Hematopoietic multipotent progenitor cell treated with erythropoietin and hydrocortisone succinate and interleukin-3 and kit ligand, for 17 days (in vitro differentiated cells): Measurements from ENCODE around the gene SCFD2.
A peak's percentile ranks its signal among the peaks of the same experiment; 100 is the strongest.

Source experiments
- DNase-seq: peaks from one replicate; pipeline ENCODE4 v3.0.0-alpha.2; 2015; ENCODE audit warnings: low spot score

SCFD2 gene

GRCh38 chr4:52926196-52926974, 439.5 kb downstream of the SCFD2 start:
- DNase-seq = no peak

- DNase-seq = no peak
Observed at GRCh38 chr4:52925531-52925968, 440.3 kb downstream of the SCFD2 start.

DNA sequence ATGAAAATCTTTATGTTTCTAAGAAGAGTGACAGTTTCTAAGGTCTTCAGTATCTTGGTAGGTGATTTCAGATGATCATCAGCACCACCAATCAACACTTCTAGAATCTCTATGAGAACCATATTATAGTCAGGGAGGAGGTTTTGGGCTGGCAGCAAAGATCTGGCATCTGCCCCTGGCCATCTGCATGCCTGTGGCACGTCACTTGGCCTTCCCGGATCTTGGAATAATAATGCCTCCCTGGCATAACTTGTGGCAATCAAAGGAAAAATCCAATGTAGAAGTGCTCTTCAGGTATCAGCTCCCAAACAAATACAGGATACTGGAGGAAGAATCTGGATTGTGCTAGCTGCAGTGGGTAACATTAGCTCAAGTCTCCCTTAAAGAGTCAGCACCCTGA, 446.4 kb downstream of the SCFD2 start:
- no peak for DNase-seq

DNA sequence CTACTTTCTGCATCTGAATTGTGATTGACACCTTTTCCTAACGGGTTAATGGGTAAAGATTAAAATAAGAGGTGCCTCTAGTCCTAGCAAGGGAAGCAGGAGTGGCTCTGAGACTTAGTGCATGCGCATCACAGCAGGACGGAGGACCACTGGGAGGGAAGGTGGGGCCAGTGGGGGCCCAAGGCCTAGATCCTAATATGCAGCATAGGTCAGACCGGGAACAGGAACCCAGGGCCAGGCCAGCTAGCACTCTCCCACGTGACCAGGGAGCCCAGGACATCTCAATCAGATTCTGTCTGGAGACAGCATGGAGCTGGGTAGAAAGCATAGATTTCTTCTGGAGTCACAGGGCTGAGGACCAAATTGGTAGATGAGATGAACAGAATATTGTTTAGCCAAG, 448.0 kb downstream of the SCFD2 start:
- no peak for DNase-seq

- no peak for DNase-seq
Observed at GRCh38 chr4:52915730-52916300, 450.0 kb downstream of the SCFD2 start.

DNA sequence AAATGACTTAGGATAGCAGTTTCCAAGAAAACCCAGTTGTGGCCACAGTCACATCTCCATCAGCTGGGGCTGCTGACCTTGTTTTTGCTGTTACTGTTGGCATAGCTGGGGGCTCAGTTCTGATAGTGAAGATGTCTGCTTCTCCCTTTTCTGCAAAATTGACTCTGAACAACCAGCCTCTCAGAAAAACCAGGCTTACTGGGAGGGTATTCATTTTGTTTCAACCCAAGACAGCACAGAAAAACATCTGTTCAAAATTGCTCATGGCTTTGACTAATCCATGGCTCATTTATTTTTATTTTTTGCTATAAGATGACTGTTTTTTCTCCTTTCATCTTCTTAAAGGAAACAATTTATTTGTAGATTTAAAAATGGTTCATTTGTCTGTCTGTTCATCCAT, 450.7 kb downstream of the SCFD2 start:
- DNase-seq = no peak

- no peak for DNase-seq
Observed at GRCh38 chr4:52914051-52914605, 451.7 kb downstream of the SCFD2 start.

DNA sequence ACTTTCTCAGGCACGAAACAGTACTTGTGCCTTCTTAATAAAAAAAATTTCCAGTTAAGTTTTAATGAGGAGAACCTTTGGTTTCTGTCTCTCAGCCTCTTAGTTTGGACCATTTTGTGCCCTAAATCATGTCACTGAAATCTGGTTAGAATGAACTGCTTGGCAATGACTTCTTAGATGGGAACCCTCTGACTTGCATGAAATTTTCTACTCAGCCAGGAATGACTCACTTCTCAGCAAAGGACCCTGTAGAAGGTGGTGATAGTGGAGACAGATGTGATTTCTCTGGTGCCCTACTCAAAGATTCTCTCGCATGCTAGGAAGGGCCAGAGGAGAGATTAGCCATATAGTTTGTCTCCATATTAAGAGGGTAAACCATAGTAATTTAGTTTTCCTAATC, 453.3 kb downstream of the SCFD2 start:
- DNase-seq = no peak

DNA sequence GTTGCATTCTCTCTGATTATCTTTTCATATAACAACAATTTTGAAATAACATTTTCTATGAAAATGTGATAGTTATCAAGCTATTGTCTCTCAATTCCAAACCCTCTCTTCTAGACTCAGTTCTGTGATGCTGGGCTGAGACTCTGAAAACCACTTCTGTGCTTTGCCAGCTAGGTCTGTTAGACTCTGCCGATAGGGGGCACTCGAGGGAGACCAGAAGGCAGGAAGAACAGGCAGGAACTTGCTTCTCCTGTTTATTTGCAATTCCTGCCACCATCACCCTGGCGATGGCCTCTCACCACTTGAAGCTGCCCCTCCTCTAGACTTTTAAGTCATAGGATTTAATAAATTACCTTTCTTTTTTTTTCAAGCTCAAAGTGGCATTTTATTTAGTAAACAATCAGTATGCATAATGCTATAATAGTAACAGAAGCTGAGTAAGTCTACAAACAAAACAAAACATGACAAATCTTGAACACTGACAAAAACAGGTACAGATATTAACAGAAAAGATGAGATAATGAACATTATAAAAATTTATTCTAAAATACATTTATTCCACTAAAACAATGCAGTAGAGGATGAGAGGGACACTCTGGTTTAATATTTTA, 454.1 kb downstream of the SCFD2 start:
- DNase-seq = peak; percentile 47

DNA sequence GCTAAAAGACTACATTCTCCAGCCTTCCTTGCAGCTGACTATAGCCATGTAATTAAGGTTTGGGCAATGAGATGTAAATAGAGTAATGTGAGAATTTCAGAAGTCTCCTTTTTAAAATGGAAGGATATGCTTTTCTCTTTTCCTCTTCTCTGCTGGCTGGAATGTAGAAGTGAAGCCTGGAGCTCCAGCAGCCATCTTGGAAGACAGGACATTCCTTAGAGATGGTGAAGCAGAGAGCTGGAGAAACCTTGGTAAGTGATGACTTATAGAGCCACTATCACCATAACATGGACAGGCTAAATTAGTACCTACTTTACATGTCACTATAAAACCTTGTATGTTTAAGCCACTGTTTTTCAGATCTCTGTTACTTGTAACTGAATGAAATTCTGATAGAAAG, 455.7 kb downstream of the SCFD2 start:
- DNase-seq = no peak

GRCh38 chr4:52907510-52907909, 458.4 kb downstream of the SCFD2 start:
- DNase-seq = no peak

DNA sequence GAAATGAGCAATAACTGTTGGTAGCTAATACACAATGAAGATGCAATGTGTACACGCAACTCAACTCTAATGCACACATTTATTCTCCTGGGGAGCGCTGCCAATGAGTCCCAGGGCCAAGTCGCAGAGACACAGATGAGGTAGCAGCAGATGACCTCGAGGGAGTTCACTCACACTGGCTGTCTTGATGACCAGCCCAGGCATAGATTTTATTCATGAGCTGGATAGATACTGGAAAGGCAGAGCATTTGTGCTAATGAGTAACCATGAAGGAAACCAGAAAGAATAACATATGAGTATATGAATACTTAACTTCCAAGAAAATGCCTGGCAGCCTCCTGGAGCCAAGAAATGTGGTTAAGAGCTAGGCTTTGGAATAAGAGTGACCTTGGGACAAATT, 461.4 kb downstream of the SCFD2 start:
- no peak for DNase-seq

DNA sequence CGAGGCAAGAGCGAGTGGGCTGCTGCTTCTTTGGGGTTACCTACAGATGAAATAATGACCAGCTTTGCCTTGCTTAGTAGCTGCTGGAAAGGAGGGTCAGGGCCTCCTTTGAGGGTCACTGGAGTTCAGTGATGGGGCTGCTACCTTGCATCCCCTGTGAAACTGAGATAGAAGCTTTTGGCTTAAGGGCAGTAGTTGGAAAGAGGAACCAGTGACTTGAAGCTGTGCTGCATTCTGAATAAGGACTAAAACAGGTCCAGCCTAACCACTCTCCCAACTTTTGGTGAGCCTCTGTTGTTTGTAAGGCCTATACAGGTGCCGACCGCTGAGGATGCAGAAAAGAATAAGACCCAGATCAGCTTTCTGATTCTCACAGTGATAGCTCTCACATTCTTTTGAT, 462.6 kb downstream of the SCFD2 start:
- DNase-seq = no peak

DNA sequence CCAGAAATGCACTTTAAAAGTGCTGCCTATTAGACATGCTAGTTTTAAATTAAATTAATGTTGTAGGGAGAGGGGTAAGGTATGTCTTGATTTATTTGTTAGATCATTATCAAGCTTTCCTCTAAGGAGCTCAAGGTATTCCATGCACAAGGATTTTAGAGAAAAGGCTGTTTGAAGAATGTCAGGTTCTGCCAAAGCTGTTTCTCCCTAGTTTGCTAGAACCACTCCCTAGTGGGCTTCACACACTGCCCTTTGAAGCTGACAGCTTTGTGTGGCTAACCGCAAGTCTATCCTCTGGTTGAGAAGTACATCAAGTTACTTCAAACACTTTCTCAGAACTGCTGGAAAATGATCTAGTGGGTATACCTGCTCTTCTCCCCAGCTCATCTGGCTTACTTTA, 471.4 kb downstream of the SCFD2 start:
- no peak for DNase-seq

GRCh38 chr4:52892880-52893279, 473.0 kb downstream of the SCFD2 start:
- no peak for DNase-seq

DNA sequence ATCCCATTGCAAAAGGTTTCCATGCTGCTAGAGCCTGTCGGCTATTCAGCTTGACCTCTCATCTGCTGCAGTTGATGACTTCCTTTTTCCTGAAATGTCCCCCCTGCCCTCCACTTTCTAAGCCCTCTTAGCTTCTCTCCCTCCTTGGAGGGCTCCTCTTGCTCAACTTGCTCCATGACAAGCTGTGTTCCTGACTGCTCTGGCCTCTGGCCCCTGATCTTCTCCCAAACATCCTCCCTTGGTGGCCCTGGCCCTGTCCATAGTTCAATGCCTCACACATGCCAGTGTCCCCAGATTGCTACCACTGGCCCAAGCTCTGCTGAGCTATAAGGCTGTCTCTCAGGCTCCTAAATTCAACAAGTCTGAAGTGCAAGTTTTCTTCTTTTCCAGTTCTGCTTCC, 474.1 kb downstream of the SCFD2 start:
- DNase-seq = no peak

- DNase-seq = no peak
Observed at GRCh38 chr4:52890521-52890791, 475.4 kb downstream of the SCFD2 start.

- DNase-seq = no peak
Observed at GRCh38 chr4:52889778-52890520, 475.9 kb downstream of the SCFD2 start.

- no peak for DNase-seq
Observed at GRCh38 chr4:52889354-52889753, 476.5 kb downstream of the SCFD2 start.

DNA sequence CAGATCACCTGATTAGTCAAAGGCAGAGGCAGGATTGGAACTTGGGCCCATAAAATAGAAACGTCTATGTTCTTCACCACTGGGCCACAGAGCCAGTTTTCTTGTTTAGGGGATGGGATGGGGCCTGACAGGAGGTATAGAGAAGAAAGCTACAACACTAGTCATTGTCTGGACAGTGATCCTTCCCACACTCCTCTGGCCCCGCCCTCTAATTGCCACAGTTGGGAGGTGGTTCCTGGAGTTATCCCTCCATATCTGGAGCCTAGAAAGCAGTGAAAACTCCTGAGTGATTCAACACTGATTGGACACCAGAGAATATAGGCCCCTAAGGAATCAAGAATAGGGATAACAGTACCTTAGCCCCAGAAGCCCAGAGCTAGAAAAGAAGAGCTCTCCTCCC, 480.9 kb downstream of the SCFD2 start:
- DNase-seq = no peak

- DNase-seq = no peak
Observed at GRCh38 chr4:52883707-52884669, 481.9 kb downstream of the SCFD2 start.

DNA sequence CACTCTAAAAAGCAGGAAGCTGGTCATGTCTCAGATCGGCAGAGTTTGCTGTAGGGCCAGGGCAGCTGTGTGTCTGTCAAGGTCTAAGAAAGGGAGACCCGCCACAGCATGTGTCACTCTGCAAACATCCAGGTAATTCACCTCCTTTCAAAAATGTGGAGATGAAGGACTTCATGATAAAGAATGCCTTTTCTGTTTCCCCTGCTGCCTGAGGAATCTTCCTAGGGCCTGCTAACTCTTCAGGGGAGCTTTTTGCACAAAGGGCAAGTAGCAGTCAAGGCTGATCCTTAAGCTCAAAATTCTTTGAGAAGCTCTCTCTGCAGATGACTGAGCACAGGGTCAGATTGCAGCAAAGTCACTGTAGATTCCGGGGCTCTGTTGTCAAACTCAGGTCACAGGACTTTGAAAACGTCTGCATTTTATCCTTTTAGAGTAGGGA, 482.7 kb downstream of the SCFD2 start:
- DNase-seq = no peak
